GM21390 (cell line): Measurements from ENCODE around the gene MYO15A.

Experiments used
- ATAC-seq: cut with Tn5 transposase; IDR thresholded peaks from one replicate; pipeline ENCODE4 v1.9.1; 2021; ENCODE audit not compliant: unreplicated experiment

The MYO15A gene, protein sequence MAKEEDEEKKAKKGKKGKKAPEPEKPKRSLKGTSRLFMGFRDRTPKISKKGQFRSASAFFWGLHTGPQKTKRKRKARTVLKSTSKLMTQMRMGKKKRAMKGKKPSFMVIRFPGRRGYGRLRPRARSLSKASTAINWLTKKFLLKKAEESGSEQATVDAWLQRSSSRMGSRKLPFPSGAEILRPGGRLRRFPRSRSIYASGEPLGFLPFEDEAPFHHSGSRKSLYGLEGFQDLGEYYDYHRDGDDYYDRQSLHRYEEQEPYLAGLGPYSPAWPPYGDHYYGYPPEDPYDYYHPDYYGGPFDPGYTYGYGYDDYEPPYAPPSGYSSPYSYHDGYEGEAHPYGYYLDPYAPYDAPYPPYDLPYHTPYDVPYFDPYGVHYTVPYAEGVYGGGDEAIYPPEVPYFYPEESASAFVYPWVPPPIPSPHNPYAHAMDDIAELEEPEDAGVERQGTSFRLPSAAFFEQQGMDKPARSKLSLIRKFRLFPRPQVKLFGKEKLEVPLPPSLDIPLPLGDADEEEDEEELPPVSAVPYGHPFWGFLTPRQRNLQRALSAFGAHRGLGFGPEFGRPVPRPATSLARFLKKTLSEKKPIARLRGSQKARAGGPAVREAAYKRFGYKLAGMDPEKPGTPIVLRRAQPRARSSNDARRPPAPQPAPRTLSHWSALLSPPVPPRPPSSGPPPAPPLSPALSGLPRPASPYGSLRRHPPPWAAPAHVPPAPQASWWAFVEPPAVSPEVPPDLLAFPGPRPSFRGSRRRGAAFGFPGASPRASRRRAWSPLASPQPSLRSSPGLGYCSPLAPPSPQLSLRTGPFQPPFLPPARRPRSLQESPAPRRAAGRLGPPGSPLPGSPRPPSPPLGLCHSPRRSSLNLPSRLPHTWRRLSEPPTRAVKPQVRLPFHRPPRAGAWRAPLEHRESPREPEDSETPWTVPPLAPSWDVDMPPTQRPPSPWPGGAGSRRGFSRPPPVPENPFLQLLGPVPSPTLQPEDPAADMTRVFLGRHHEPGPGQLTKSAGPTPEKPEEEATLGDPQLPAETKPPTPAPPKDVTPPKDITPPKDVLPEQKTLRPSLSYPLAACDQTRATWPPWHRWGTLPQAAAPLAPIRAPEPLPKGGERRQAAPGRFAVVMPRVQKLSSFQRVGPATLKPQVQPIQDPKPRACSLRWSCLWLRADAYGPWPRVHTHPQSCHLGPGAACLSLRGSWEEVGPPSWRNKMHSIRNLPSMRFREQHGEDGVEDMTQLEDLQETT (N-terminal part only)

GRCh38 chr17:18108401-18109312 lies at the start of gene MYO15A:
Gene MYO15A, plus strand, starts transcription at chr17:18108756. Its CDS starts 10,045 bp downstream, at chr17:18118801.
- ATAC-seq = no peak

DNA sequence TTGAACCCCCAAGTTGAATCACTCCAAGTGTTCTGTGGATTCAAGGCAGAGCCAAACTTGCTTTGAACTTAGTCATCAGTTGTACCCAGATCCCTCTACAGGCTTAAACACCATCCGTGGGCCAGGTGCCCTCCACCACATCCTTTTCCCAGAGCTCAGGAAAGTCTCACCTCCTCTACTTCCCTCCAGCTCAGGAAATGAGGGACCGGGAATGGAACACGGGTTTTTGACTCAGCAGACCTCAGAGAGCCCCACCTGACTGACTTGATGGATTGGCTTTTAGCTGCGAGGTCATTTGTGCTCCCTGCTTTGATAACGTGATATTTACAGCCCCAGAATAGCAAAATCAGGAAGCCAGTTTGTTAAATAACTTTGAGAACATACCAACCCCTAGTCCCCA lies 49.3 kb upstream of the MYO15A start:
- ATAC-seq = no peak

DNA sequence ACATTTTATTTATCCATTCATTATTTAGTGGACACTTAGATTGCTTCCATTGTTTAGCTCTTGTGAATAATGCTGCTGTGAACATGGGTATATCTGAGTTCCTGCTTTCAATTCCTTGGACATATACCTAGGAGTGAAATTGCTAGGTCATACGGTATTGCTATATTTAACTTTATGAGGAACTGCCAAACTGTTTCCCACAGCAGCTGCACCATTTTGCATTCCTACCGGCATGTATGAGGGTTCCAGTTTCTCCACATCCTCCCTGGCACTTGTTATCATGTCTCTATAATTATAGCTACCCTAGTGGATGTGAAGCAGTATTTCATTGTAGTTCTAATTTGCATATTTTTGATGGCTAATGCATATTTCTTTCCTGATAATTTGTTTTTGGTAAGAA lies 44.5 kb upstream of the MYO15A start:
- no peak for ATAC-seq

DNA sequence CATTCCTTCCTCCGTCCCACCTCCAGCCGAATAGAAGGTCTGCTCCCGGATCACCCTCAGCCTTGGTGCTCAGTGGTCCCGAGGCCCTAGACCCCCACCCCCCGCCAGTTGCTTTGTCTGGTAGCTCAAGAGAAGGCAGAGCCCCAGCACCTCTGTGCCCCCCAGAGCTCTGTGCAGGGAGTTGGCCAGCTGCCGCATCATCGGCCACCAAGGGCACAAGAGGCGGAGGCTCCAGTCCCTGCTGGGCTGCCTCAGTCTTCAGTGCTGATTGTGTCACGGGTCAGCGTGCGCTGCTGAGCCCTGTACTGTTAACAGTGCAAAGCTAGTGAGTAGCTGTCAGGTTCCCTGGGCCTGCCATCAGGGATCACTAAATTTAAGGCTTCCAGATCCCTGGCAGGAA lies 43.0 kb upstream of the MYO15A start:
- no peak for ATAC-seq

GRCh38 chr17:18066866-18067265 lies 41.7 kb upstream of the MYO15A start:
- no peak for ATAC-seq

DNA sequence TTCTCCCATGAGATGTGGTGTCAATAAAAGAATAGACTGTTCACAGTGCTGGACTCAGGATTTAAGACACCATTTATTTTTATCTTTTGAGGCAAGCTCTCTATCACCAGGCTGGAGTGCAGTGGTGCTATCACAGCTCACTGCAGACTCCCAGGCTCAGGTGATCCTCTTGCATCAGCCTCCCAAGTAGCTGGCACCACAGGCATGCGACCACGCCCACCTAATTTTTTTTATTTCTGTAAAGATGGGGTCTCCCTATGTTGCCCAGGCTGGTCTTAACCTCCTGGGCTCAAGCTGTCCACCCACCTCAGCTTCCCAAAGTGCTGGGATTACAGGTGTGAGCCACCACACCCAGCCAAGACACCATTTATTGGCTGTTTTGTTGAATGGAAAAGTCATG lies 39.5 kb upstream of the MYO15A start:
- ATAC-seq = no peak

- ATAC-seq = no peak
Measured at GRCh38 chr17:18070861-18071340, 37.7 kb upstream of the MYO15A start.

DNA sequence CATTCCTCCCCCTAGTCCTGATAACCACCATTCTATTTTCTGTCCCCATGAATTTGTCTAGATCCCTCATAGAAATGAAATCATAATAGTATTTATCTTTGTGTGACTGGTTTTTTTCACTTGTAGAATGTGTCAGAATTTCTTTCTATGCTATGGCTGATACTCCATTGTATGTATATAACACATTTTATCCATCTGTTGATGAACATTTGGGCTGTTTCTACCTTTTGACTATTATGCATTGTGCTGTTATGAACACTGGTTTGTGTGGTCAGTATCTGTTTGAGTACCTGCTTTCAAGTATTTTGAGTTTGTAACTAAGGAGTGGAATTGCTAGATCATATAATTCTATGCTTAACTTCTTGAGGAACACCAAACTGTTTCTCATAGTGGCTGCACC lies 36.8 kb upstream of the MYO15A start:
- ATAC-seq = no peak

DNA sequence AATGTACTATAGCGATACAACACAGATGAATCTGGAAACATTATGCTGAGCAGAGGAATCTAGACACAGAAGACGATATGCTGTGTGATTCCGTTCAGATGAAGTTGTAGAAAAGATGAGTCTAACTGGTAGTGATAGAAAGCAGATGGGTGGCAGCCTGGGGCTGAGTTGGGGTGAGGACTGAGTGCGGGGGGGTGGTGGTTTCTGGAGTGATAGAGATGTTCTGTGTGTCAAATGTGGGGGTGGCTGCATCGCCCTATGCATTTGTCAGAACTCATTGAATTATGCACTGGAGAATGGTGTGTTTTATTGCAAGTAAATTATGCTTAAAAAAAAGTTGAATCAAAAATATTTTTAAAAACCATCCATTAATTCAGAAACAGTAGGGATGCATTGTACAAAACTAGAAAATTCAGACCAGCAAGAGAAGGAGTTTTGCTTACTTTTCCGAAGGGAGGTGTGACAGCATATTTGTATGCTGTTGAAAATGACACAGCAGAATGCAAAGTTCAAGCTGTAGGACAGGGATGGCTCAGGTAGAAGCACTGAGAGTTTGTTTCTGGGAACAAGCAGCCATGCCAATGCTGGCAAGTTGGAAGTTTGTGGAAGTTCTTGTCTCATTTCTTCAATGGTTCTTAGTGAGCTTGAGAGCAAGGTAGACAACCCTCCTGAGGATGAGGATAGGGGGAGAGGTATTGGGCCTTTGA lies 33.8 kb upstream of the MYO15A start:
- ATAC-seq = no peak

GRCh38 chr17:18076936-18077335 lies 31.6 kb upstream of the MYO15A start:
- no peak for ATAC-seq

DNA sequence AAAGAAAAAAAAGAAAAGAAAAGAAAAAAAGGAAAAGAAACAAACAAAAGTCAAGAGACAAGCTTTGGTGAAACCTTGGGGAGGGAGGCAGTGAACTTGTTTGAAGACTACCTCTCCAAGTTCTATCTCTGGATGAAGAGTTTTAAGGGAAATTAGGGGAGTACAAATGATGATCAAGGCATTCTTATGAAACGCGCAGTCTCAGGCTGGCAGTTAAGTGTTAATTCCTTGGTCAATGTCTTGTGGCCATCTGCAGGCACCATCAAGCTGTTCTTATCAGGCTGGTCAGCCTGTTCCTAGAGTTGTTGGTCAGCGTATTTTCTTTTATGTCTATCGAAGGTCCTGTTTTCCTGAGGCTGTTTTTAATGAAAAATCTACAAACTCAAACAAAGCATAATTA lies 29.0 kb upstream of the MYO15A start:
- no peak for ATAC-seq

DNA sequence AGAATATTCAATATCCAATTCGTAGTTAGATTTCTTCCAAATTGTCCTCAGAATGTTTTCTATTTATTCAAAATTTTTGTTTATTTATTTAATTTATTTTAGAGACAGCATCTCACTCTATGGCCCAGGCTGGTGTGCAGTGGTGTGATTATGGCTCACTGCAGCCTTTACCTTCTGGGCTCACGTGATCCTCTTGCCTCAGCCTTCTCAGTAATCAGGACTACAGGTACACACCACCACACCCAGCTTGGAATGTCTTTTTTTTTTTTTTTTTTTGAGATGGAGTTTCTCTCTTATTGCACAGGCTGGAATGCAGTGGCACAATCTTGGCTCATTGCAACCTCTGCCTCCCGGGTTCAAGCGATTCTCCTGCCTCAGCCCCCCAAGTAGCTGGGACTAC lies 24.3 kb upstream of the MYO15A start:
- ATAC-seq = no peak

DNA sequence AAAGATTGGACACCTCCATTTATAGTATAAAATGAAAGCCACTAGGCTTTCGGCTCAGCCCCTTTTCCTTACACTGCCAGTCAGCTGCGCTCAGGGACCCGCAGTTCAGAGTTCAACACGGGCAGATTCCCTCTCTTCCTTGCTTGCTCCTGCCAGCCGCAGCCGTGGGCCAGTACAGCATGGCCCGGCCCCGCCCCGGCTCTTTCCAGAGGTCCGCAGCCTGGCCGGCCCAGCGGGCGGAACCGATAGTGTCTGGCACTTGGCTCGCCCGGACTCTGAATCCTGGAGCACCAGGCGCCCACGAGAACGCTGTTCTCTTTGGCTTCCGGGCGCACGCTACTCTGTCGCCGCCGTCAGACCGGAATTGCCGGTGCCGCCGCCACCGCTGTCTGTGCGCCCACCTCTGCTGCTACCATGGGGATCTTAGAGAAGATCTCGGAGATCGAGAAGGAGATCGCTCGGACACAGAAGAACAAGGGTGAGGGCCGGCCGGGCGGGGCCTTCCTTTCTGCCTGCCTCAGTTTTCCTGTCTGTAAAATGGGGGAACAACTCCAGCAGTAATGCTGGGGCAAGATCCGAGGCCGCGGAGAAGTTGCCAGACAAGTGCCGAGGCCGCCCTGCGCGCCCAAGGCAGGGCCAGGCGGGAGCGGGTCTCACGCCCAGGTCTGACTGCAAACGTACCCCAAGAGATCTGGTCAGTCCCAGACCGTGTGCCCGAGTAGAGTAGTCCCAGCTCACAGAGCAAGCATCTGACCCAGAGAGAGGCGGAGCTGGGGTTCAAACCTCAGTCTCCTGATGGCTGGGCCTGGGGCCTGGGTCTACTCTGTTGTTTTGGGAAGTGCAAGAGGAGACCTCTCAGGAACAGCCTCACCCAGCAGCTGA lies 20.7 kb upstream of the MYO15A start, which contains the start of gene DRG2:
DRG2 (plus strand) TSS at position 339 of the 882 bp plus-strand sequence; CDS start at position 415, 76 bp downstream.
- ATAC-seq = peak; percentile 85

- ATAC-seq = no peak
Measured at GRCh38 chr17:18089613-18090012, 18.9 kb upstream of the MYO15A start.

- no peak for ATAC-seq
Measured at GRCh38 chr17:18093616-18094408, 14.7 kb upstream of the MYO15A start.

GRCh38 chr17:18094409-18094807 lies 14.1 kb upstream of the MYO15A start:
- no peak for ATAC-seq

DNA sequence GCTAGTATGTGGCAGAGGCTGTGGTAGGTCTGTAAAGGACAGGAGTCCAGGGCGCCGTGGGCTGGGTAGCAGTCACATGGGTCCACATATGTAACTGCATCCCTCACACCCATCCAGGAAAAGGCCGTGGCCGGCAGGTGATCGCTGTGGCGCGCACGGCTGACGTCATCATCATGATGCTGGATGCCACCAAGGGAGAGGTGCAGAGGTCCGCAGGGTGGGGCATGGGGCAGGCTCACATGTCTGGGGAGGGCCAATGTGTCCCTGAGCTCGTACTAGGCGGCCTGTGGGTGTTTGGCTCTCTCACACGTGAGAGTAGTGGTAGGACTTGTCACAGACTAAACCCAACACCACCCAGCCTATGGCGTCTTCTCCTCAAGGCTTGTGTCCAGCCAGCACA lies 9.0 kb upstream of the MYO15A start:
- ATAC-seq = no peak

DNA sequence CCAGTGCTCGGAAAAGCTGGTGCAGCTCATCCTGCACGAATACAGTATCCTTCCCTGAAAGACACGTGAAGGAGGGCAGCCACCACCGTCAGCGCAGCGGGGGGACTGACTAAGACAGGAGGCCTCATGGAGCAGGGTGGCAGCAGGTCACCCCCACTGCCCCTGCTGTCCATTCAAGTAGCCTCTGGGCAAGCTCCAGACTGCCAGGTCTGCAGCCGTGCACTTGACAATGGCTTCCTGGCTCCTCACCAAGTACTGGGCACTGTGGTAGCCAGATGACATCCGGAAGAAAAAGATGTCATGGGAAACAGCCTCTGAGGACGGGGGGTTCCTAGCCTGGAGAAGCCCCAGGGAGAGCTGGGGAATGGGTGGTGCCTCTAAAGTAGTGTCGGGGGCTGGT lies 7.9 kb upstream of the MYO15A start:
- ATAC-seq = no peak
